AG04449 (cell line): Measurements from ENCODE around the gene NFASC.

ENCODE experiments used
- CTCF ChIA-PET: fragments of 350-600 bp; formaldehyde crosslinking; extraction: SDS; loops from one replicate; lab custom pipeline; 2021; ENCODE audit warnings: antibody characterized with exemption; lab: Yijun Ruan, JAX
- POLR2A ChIA-PET: fragments of 400-600, 350-600 bp; formaldehyde crosslinking; extraction: SDS; loops from one replicate; lab custom pipeline; 2020; ENCODE audit warnings: antibody characterized with exemption, inconsistent platforms; lab: Yijun Ruan, JAX
- DNase-seq: peaks from one replicate; pipeline ENCODE4 v3.0.0-alpha.2; 2010; ENCODE audit warnings: low read depth, low spot score
- H3K4me3 ChIP-seq: 2 replicates; pipeline ENCODE4 v1.5.1; 2011; ENCODE audit warnings: low read depth, mild to moderate bottlenecking, control low read depth, low read length
- TF ChIP-seq, protein P1 (sequence below): IDR thresholded peaks from one replicate; pipeline ENCODE4 v1.5.1; 2011; ENCODE audit warnings: mild to moderate bottlenecking, moderate library complexity, low read length, control low read depth, inconsistent platforms; ENCODE audit not compliant: insufficient read depth; ENCODE audit errors: missing control alignments

Gene NFASC

GRCh38 chr1:204941421-204942338 is 71.0 kb downstream of the NFASC start:
- ChIA-PET CTCF (interaction anchor here (0.6 to 11.9 kb wide), 49 partner anchors 8 to 382 kb away, joined by 3 to 320 read pairs (median 5); partner anchors contain the start of gene NFASC), POLR2A (no interaction called here)
- no peak for DNase-seq
- TF ChIP-seq, protein P1, sequence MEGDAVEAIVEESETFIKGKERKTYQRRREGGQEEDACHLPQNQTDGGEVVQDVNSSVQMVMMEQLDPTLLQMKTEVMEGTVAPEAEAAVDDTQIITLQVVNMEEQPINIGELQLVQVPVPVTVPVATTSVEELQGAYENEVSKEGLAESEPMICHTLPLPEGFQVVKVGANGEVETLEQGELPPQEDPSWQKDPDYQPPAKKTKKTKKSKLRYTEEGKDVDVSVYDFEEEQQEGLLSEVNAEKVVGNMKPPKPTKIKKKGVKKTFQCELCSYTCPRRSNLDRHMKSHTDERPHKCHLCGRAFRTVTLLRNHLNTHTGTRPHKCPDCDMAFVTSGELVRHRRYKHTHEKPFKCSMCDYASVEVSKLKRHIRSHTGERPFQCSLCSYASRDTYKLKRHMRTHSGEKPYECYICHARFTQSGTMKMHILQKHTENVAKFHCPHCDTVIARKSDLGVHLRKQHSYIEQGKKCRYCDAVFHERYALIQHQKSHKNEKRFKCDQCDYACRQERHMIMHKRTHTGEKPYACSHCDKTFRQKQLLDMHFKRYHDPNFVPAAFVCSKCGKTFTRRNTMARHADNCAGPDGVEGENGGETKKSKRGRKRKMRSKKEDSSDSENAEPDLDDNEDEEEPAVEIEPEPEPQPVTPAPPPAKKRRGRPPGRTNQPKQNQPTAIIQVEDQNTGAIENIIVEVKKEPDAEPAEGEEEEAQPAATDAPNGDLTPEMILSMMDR, result peak; percentile 78
- no peak overlapping the region for H3K4me3 ChIP-seq

- ChIA-PET CTCF (interaction anchor here (1.6 to 11.9 kb wide), 10 partner anchors 8 to 135 kb away, joined by 6 to 320 read pairs (median 32); no protein-coding TSS in a partner anchor), POLR2A (no interaction called here)
- DNase-seq, result no peak
- no peak overlapping the region for H3K4me3 ChIP-seq
- TF ChIP-seq, protein P1, result no peak
These were observed 72.8 kb downstream of the NFASC start for GRCh38 chr1:204943495-204943894.

- CTCF ChIA-PET, result interaction anchor here (1.0 to 11.9 kb wide), 4 partner anchors 17 to 136 kb away, joined by 3 to 320 read pairs (median 156); no protein-coding TSS in a partner anchor
- H3K4me3 ChIP-seq, result no peak overlapping the region
- POLR2A ChIA-PET, result no interaction called here
- no peak for DNase-seq
- TF ChIP-seq, protein P1, result no peak
These were observed 74.0 kb downstream of the NFASC start for GRCh38 chr1:204944662-204945061.

- DNase-seq, result no peak
- no peak overlapping the region for H3K4me3 ChIP-seq
- TF ChIP-seq, protein P1, result no peak
- ChIA-PET CTCF (interaction anchor here (1.0 to 11.9 kb wide), 5 partner anchors 18 to 137 kb away, joined by 3 to 320 read pairs (median 98); no protein-coding TSS in a partner anchor), POLR2A (no interaction called here)
These were observed 74.9 kb downstream of the NFASC start for GRCh38 chr1:204945565-204945977.

DNA sequence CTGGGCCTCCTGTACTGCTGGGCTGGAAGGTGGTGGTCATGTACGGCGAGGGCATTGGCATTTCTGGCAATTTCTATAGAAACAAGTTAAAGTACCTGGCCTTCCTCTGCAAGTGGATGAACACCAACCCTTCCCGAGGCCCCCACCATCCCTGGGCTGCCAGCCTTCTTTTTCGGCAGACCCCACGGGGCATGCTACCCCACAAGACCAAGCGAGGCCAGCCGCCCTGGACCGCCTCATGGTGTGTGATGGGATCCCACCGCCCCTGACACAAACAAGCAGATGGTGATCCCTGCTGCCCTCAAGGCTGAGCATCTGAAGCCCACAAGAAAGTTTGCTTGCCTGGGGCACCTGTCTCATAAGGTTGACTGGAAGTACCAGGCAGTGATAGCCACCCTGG is 76.0 kb downstream of the NFASC start:
- CTCF ChIA-PET, result interaction anchor here (2.6 to 11.9 kb wide), 2 partner anchors 123 to 139 kb away, joined by 26 to 214 read pairs; no protein-coding TSS in a partner anchor

More for the DNA sequence above, 76.0 kb downstream of the NFASC start:
- TF ChIP-seq, protein P1, result no peak
- H3K4me3 ChIP-seq, result no peak overlapping the region
- POLR2A ChIA-PET, result no interaction called here
- DNase-seq, result no peak
